Activated B cell treated with CpG ODN at 0.5 μM for 24 hours (primary cell): ENCODE data around the gene CHMP6. TPM values are rescaled to one million over a fixed set of nuclear protein-coding genes. Genes with fewer than 3 reads are reported as not detected.

Experiments used
- ATAC-seq: fragments of 200-7000 bp; cut with Tn5 transposase; one replicate; pipeline ENCODE4 v1.10.0; 2021; ENCODE audit warnings: low read depth, mild to moderate bottlenecking, moderate library complexity
- CTCF ChIA-PET: fragments of 350-600 bp; sonication (Branson Sonifier 250); formaldehyde crosslinking; loops from one replicate; lab custom pipeline; 2021; ENCODE audit warnings: antibody characterized with exemption; lab: Charles Lee
- POLR2A ChIA-PET: fragments of 350-600 bp; sonication (Branson Sonifier 250); formaldehyde crosslinking; loops from one replicate; lab custom pipeline; 2021; ENCODE audit warnings: antibody characterized with exemption; lab: Charles Lee
- DNase-seq: peaks from one replicate; pipeline ENCODE4 v3.0.0; 2022
- H3K27ac Mint-ChIP-seq: one replicate; pipeline ENCODE4 v1.8.0; 2020; ENCODE audit warnings: mixed read lengths
- H3K27me3 Mint-ChIP-seq: one replicate; pipeline ENCODE4 v1.8.0; 2021; ENCODE audit warnings: mixed read lengths
- H3K36me3 Mint-ChIP-seq: one replicate; pipeline ENCODE4 v1.8.0; 2021; ENCODE audit warnings: low read depth, mixed read lengths
- H3K4me1 Mint-ChIP-seq: one replicate; pipeline ENCODE4 v1.8.0; 2021; ENCODE audit warnings: mixed read lengths
- H3K4me3 Mint-ChIP-seq: one replicate; pipeline ENCODE4 v1.8.0; 2020; ENCODE audit warnings: mild to moderate bottlenecking, mixed read lengths
- H3K9me3 Mint-ChIP-seq: one replicate; pipeline ENCODE4 v1.8.0; 2020; ENCODE audit warnings: mixed read lengths
- intact Hi-C: fragments of 100-400 bp; cut with micrococcal nuclease; formaldehyde crosslinking; loops from one replicate; pipeline ENCODE4 v1.15.1; 2024
- total RNA-seq: library from RNA; stranded (reverse); gene quantifications from 2 replicates; pipeline ENCODE4 v1.2.3, GENCODE V29; 2022
- TF ChIP-seq, protein P1 (sequence below): fragments of 200-600 bp; IDR thresholded peaks from one replicate; pipeline ENCODE4 v1.8.0; 2022; ENCODE audit warnings: antibody characterized with exemption, mild to moderate bottlenecking

Gene CHMP6
- total RNA-seq, 1 donor from 2014 or later, result 36.6 TPM

- DNase-seq (no peak), ATAC-seq (peak; percentile 76)
- CTCF ChIA-PET, result interaction anchor here (1.2 to 1.3 kb wide), 2 partner anchors 25 to 83 kb away, joined by 3 to 4 read pairs; no protein-coding TSS in a partner anchor
- TF ChIP-seq, protein P1, sequence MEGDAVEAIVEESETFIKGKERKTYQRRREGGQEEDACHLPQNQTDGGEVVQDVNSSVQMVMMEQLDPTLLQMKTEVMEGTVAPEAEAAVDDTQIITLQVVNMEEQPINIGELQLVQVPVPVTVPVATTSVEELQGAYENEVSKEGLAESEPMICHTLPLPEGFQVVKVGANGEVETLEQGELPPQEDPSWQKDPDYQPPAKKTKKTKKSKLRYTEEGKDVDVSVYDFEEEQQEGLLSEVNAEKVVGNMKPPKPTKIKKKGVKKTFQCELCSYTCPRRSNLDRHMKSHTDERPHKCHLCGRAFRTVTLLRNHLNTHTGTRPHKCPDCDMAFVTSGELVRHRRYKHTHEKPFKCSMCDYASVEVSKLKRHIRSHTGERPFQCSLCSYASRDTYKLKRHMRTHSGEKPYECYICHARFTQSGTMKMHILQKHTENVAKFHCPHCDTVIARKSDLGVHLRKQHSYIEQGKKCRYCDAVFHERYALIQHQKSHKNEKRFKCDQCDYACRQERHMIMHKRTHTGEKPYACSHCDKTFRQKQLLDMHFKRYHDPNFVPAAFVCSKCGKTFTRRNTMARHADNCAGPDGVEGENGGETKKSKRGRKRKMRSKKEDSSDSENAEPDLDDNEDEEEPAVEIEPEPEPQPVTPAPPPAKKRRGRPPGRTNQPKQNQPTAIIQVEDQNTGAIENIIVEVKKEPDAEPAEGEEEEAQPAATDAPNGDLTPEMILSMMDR, result no peak
- intact Hi-C loops, result no loop called here
- Mint-ChIP-seq H3K9me3 (peaks cover 3% of the 10 kb centered on the region), H3K27ac (peak overlapping the region; percentile 64), H3K27me3 (no peaks in the 10 kb centered on the region), H3K36me3 (no peaks in the 10 kb centered on the region), H3K4me1 (peaks cover 14% of the 10 kb centered on the region), H3K4me3 (peak overlapping the region; percentile 82)
- POLR2A ChIA-PET, result no interaction called here
These were observed 26.6 kb downstream of the CHMP6 start for GRCh38 chr17:81018044-81018802.

- DNase-seq (no peak), ATAC-seq (no peak)
- H3K27ac Mint-ChIP-seq, result no peak overlapping the region
- H3K4me3 Mint-ChIP-seq, result peak overlapping the region; percentile 19
- H3K36me3 Mint-ChIP-seq, result no peaks in the 10 kb centered on the region
- ChIA-PET POLR2A (interaction anchor here (0.7 kb wide), 3 partner anchors 12 to 914 kb away, joined by 3 to 7 read pairs (median 5); no protein-coding TSS in a partner anchor), CTCF (interaction anchor here (0.5 to 1.6 kb wide), 2 partner anchors 31 to 579 kb away, joined by 3 to 6 read pairs; no protein-coding TSS in a partner anchor)
- H3K9me3 Mint-ChIP-seq, result peaks cover 3% of the 10 kb centered on the region
- TF ChIP-seq, protein P1, result no peak
- H3K4me1 Mint-ChIP-seq, result peaks cover 18% of the 10 kb centered on the region
- peaks cover 3% of the 10 kb centered on the region for H3K27me3 Mint-ChIP-seq
- intact Hi-C loops, result no loop called here
These were observed 28.2 kb downstream of the CHMP6 start for GRCh38 chr17:81019563-81020442.

DNA sequence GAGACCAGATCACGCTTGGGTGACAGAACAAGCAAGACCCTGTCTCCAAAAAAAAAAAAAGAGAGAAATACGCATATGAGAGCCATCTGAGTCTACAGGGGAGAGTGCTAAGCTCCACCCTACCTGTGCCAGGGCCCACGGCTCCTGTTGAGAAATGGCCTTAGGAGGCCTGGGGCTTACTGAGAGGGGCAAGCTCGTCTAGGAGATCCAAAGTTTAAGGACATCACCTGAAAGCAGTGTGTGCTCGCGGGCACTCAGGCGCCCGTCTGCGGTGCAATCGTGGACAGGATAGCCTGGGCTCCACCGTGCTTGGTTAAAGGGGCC is 28.8 kb downstream of the CHMP6 start:
- peaks cover 18% of the 10 kb centered on the region for H3K4me1 Mint-ChIP-seq
- H3K27ac Mint-ChIP-seq, result no peak overlapping the region

DNA sequence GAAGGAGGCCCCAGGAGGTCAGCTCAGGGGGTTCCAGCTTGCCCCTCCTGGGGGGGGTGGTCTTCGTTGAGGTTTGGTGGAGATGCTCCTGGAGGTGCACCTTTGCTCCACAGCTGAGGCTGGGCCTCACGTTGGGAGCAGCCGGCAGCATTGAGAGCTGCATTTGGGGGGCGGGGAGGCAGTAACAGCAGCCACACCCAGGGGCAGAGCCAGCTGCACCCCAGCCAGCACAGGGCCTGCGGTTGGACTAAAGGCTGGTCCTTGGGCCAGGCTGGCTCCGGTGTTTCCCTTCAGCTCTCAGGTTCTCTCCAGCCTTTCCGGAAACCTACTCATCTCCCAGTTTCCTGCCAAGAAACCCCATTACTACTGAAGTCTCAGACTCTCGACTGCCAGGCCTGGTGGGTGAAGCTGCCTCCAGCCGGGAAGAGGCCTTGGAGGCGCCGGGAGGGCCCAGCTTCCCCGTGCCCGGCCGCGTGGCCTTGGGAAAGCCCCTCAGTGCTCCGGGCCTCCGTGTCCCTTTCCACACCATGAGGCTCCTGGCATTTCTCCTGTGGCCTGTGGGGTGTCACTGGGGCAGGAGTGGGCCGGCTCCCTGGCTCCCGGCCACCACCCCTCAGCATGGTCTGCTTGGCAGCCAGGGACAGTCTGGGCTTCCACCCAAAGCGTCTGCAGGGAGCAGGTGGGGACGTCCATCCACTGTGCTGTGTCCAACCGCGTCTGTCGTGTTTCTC is 29.3 kb downstream of the CHMP6 start:
- Mint-ChIP-seq H3K36me3 (no peaks in the 10 kb centered on the region), H3K4me3 (no peak overlapping the region), H3K27ac (no peak overlapping the region), H3K9me3 (peaks cover 3% of the 10 kb centered on the region), H3K27me3 (peaks cover 6% of the 10 kb centered on the region), H3K4me1 (peaks cover 18% of the 10 kb centered on the region)
- ATAC-seq (no peak), DNase-seq (no peak)
- intact Hi-C loops, result no loop called here
- POLR2A ChIA-PET, result interaction anchor here (0.5 kb wide), 1 partner anchor 77 kb away, joined by 4 read pairs; no protein-coding TSS in a partner anchor
- TF ChIP-seq, protein P1, result no peak
- CTCF ChIA-PET, result interaction anchor here (1.6 kb wide), 1 partner anchor 32 kb away, joined by 6 read pairs; no protein-coding TSS in a partner anchor

More for the DNA sequence above, 28.8 kb downstream of the CHMP6 start:
- DNase-seq (no peak), ATAC-seq (no peak)
- H3K9me3 Mint-ChIP-seq, result peaks cover 3% of the 10 kb centered on the region
- TF ChIP-seq, protein P1, result no peak
- ChIA-PET CTCF (interaction anchor here (0.5 to 1.6 kb wide), 2 partner anchors 32 to 580 kb away, joined by 3 to 6 read pairs; no protein-coding TSS in a partner anchor), POLR2A (interaction anchor here (0.5 to 0.7 kb wide), 2 partner anchors 25 to 77 kb away, joined by 4 to 5 read pairs; no protein-coding TSS in a partner anchor)
- H3K36me3 Mint-ChIP-seq, result no peaks in the 10 kb centered on the region
- no peak overlapping the region for H3K4me3 Mint-ChIP-seq
- peaks cover 6% of the 10 kb centered on the region for H3K27me3 Mint-ChIP-seq
- intact Hi-C loops, result no loop called here
